ENCODE data around the gene COX7C.
"Not testable (repeated sequence)": the region's sequence is repeated elsewhere in the genome, so short reads cannot be mapped to it uniquely, and the experiment has no call there.

COX7C gene, protein sequence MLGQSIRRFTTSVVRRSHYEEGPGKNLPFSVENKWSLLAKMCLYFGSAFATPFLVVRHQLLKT

DNA sequence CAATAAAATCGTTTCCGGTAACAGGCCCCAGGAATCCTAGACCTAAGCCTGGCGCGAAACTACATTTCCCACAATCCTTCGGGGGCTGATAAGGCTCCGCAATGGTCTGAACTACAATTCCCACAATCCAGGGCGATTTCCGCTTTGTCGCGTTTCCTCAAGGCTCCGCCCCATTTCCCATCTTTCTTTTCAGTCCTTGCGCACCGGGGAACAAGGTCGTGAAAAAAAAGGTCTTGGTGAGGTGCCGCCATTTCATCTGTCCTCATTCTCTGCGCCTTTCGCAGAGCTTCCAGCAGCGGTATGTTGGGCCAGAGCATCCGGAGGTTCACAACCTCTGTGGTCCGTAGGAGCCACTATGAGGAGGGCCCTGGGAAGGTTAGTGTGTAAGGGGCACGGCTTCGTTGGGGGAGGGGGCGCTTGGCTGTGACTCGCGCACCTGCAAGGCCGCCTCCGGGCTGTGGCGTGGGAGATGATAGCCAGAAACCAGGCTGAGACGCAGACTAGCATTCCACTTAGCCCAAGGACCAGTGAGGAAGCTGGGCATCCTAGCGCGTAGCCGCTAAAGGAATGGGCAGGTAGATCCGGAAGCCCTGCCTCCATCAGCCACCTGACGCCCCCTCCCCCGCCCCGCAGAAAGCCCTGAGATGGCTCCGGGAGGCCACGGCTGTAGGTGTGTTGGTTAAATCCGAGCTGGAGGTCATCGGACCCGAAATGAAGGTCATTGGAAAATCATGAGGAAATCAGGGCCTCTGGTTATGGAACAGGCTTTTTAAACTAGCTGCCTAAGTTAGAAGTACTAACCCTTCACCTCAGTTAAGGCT, at the start of gene COX7C:
TSS of gene COX7C (plus strand) at position 186 of the 821 bp plus-strand sequence. CDS start at position 301, 115 bp downstream.
- DNase-seq, result peak; percentile 84

- DNase-seq, result not testable (repeated sequence)
Observed at GRCh38 chr5:86569522-86570426, 48.0 kb upstream of the COX7C start.

- DNase-seq, result no peak
Observed at GRCh38 chr5:86570427-86571083, 47.2 kb upstream of the COX7C start.

DNA sequence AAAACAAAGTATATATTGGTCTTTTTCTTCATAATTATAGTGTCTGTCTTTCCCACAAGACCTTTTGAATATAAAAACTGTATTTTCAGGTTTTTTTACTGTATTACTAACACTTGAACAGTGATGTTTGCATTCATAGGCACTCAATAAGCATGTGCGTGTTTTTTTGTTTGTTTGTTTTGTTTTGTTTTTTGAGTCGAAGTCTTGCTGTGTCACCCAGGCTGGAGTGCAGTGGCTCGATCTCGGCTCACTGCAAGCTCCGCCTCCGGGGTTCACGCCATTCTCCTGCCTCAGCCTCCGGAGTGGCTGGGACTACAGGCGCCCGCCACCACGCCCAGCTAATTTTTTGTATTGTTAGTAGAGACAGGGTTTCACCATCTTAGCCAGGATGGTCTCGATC, 46.6 kb upstream of the COX7C start:
- not testable (repeated sequence) for DNase-seq

DNA sequence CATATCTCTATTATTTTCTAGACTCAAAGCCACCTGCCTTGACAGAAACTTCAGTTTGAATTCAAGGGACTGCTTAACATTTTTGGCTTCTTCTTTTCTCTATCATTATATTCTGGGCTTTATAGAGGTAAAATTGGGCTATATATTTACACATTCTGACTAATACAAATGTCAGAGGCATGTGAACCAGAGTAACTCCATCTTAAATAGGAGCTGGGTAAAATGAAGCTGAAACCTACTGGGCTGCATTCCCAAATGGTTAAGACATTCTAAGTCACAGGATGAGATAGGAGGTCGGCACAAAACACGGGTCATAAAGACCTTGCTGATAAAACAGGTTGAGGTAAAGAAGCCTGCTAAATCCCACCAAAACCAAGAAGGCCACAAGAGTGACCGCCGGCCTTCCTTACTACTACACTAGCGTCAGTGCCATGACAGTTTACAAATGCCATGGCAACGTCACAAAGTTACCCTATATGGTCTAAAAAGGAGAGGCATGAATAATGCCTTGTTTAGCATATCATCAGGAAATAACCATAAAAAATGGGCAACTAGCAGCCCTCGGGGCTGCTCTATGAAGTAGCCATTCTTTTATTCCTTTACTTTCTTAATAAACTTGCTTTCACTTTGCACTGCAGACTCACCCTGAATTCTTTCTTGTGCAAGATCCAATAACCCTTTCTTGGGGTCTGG, 44.8 kb upstream of the COX7C start:
- no peak for DNase-seq

- DNase-seq, result no peak
Observed at GRCh38 chr5:86579502-86579901, 38.2 kb upstream of the COX7C start.

GRCh38 chr5:86596476-86596875, 21.3 kb upstream of the COX7C start:
- no peak for DNase-seq

GRCh38 chr5:86605881-86606280, 11.9 kb upstream of the COX7C start:
- DNase-seq, result no peak

DNA sequence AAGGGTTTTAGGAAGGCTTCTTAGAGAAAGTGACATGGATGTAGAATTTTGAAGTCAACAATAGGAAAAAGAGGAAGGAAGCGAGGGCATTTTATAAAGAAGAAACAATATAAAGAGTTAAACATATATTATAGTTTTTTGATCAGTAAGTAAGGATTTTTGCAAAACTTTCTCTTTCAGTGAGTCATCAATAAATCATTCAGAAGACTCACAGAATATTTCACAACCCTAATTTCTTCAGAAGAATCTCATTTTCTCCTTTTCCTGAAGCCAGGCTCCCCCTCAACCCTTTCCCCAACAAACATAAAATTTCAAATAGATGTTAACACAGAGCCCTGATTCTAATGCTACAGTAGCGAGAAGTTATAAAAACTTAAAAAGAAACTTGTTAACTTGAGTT, 4.3 kb upstream of the COX7C start:
- no peak for DNase-seq

DNA sequence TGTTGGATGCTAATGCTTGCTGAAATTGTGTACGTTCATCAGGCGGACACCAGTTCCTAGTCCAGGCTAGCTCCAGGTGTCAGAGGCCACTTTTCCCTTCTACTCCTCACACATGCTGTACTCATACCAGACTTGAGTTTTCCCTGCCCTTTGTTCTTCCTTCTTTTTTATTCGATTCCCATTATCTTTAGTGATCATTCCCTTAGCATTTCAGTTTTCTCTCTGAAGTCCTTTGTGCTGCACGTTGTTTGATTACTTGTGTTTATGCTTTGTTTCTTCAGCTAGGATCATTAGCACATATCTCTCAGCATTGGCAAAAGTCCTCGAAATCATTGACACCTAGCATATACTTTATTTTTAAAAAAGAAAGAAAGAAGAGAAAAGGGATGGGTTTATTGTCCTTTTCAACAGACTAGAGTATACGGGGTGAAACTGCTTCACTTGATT, 409 bp upstream of the COX7C start:
- no peak for DNase-seq

GRCh38 chr5:86623785-86624483, 6.2 kb downstream of the COX7C start:
- DNase-seq, result no peak

- no peak for DNase-seq
Observed at GRCh38 chr5:86625148-86625547, 7.4 kb downstream of the COX7C start.

GRCh38 chr5:86626149-86626548, 8.4 kb downstream of the COX7C start:
- DNase-seq, result no peak

DNA sequence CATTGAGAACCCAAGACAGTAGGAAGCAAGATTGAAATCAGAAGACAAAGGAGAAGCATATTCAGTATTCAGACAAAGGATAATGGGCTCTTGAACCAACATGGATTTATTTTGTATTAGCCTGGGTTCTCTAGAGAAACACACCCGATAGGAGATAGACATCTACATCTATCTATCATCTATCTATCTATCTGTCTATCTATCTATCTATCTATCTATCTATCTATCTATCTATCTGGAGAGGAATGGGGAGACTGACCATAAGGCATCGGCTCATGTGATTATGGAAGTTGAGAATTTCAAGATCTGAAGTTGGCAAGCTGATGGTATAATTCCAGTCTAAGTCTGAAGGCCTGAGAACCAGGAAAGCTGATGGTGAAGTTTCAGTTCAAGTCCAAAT, 13.4 kb downstream of the COX7C start:
- no peak for DNase-seq

- no peak for DNase-seq
Observed at GRCh38 chr5:86640998-86641397, 23.3 kb downstream of the COX7C start.

DNA sequence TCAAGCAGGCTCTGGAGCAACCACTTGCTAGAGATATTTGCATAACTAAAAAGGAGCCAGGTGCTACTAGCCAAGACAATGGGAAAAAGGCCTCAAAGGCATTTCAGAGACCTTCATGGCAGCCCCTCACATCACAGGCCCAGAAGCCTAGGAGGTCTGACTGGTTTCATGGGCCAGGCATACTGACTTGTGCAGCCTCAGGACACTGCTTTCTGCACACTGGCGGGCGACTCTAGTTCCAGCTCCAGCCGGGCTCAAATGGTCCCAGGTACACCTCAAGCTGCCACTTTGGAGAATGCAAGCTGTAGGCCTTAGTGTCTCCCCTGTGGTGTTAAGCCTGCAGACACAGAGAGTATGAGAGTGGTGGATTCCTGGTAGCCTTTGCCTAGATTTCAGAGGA, 27.1 kb downstream of the COX7C start:
- DNase-seq, result no peak

- no peak for DNase-seq
Observed at GRCh38 chr5:86645885-86646284, 28.1 kb downstream of the COX7C start.

GRCh38 chr5:86646671-86647070, 28.9 kb downstream of the COX7C start:
- DNase-seq, result no peak

- DNase-seq, result no peak
Observed at GRCh38 chr5:86649832-86650505, 32.2 kb downstream of the COX7C start.

GRCh38 chr5:86660771-86661170, 43.0 kb downstream of the COX7C start:
- not testable (repeated sequence) for DNase-seq

- DNase-seq, result no peak
Observed at GRCh38 chr5:86664173-86664572, 46.4 kb downstream of the COX7C start.
